Prostate gland (tissue), 2 donors: Measurements from ENCODE around the gene ABLIM3. TPM values are rescaled to one million over a fixed set of nuclear protein-coding genes. Genes with fewer than 3 reads are reported as not detected.

Experiments used
- DNase-seq: peaks from one replicate; pipeline ENCODE4 v3.0.0-alpha.2; 2019; ENCODE audit warnings: low spot score
- H3K27ac ChIP-seq, 2 donors: fragments of 200-600 bp; sonication (generic); 2 replicates each; pipeline ENCODE4 v1.5.1; 2017 to 2019
- H3K27me3 ChIP-seq: fragments of 200-600 bp; sonication (generic); replicated peaks from 2 replicates; pipeline ENCODE4 v1.5.1; 2019; ENCODE audit not compliant: insufficient read depth
- H3K36me3 ChIP-seq, 2 donors: fragments of 200-600 bp; sonication (generic); 1 replicate in 1 of 2; 2 replicates in 1 of 2; pipeline versions ENCODE4 v1.5.1 to v1.8.1; 2017 to 2019
- H3K4me1 ChIP-seq: fragments of 200-600 bp; sonication (generic); replicated peaks from 2 replicates; pipeline ENCODE4 v1.5.1; 2019
- H3K4me3 ChIP-seq, 2 donors: fragments of 200-600 bp; sonication (generic); 2 replicates each; pipeline ENCODE4 v1.5.1; 2017 to 2019
- H3K9me3 ChIP-seq: fragments of 200-600 bp; sonication (generic); 2 replicates; pipeline ENCODE4 v1.5.1; 2017
- POLR2A ChIP-seq: fragments of 450-650 bp; IDR thresholded peaks from one replicate; pipeline ENCODE4 v1.6.1; 2016; ENCODE audit warnings: antibody characterized with exemption, mild to moderate bottlenecking
- POLR2AphosphoS5 ChIP-seq: sonication (generic); formaldehyde crosslinking; IDR thresholded peaks from one replicate; pipeline ENCODE4 v1.6.1; 2017; ENCODE audit warnings: antibody characterized with exemption
- WGBS: methylation state at CpG from one replicate; pipeline ENCODE4 v1.1.5; 2018; 5-methylcytosine and 5-hydroxymethylcytosine counted together
- intact Hi-C: fragments of 100-400 bp; cut with DNase I; formaldehyde crosslinking; loops from one replicate; pipeline ENCODE4 v1.14.2; 2022
- total RNA-seq, 2 donors: library from RNA; depleted of rRNA; stranded (reverse); fragments of >200 nt; gene quantifications; one replicate each; pipeline ENCODE4 v1.1.0, GENCODE V29; 2016
- TF ChIP-seq, protein P1 (sequence below), 4 experiments: fragments of 200-600 bp in 2 of 4; fragments of 450-650 bp in 2 of 4; sonication (generic) in 2 of 4; IDR thresholded peaks; 1 replicate in 3 of 4; 2 replicates in 1 of 4; pipeline ENCODE4 v1.5.1; 2016 to 2019; ENCODE audit warnings: antibody characterized with exemption in 4 of 4, mild to moderate bottlenecking in 2 of 4, moderate library complexity in 2 of 4

The ABLIM3 gene
- total RNA-seq, 2 donors from 2014 or later, result 9.0 to 11.7 TPM

DNA sequence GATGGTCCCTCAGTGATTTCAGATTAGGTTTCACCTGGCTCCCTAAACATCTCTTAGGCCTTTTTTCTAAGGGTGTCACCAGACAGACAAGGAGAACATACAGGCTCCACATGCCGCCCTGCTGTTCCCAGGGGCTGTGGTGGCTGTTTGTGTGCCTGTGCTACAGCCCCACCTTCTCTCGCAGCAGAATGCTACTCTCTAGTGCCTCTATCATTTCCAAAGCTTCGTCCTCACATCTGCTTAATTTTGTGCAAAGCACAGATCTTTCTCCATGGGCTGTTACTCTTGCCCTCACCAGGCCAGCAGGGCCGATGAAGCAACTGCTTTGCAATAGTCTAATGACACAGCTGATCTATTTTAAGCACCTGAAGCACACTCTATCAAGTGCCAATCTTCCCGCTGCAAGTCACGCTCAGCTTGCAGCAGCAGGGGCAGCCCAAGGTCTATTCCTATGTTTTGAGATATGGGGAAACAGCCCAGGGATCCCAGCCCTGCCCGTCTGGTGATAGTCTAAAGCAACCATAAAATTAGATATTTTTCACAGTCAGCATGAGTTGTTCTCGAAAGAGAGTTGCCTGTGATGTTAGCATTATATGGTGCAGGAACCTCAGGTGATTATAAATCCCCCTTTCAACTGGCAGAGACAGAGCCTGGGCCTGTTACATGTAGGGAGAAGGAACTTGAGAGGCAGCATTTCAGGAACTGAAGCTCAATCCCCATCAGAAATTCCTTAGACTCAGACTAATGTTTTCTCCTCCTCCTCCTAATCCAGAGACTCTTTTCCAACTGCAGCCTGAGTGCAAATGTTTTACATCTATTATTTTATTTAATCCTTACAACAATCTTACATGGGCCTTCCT is 12.7 kb downstream of the ABLIM3 start:
- H3K36me3 ChIP-seq, result no peaks in the 10 kb centered on the region
- WGBS, result 79% methylated on average over 8 of the region's 8 CpGs
- TF ChIP-seq POLR2A, result no peak
- no peak for TF ChIP-seq POLR2AphosphoS5
- TF ChIP-seq, protein P1, sequence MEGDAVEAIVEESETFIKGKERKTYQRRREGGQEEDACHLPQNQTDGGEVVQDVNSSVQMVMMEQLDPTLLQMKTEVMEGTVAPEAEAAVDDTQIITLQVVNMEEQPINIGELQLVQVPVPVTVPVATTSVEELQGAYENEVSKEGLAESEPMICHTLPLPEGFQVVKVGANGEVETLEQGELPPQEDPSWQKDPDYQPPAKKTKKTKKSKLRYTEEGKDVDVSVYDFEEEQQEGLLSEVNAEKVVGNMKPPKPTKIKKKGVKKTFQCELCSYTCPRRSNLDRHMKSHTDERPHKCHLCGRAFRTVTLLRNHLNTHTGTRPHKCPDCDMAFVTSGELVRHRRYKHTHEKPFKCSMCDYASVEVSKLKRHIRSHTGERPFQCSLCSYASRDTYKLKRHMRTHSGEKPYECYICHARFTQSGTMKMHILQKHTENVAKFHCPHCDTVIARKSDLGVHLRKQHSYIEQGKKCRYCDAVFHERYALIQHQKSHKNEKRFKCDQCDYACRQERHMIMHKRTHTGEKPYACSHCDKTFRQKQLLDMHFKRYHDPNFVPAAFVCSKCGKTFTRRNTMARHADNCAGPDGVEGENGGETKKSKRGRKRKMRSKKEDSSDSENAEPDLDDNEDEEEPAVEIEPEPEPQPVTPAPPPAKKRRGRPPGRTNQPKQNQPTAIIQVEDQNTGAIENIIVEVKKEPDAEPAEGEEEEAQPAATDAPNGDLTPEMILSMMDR (IDR thresholded peaks at IDR 0.05), result no peak
- H3K27me3 ChIP-seq, result no peaks in the 10 kb centered on the region
- intact Hi-C loops, result no loop called here
- H3K9me3 ChIP-seq, result no peaks in the 10 kb centered on the region
- DNase-seq, result no peak
- H3K4me3 ChIP-seq, result no peak overlapping the region
- H3K4me1 ChIP-seq, result no peaks in the 10 kb centered on the region
- H3K27ac ChIP-seq, result no peak overlapping the region

DNA sequence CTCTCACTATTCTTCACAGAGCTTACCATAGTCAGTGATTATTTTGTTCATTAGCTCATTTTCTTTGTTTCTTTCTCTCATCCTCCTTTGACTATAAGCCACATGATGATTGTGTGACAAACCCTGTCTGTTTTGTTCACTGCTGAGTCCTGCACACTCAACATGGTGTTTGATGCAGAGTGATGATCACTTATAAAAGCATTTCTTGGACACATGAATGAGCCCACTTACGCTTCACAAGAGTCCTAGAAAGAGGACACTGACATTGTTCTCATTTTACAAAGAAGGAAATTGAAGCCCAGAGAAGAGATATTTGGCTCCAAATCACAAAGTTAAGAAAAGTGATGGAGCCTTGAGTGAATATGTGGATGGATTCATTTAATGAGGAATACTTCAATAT is 13.4 kb downstream of the ABLIM3 start:
- intact Hi-C loops, result no loop called here
- no peaks in the 10 kb centered on the region for H3K36me3 ChIP-seq
- H3K9me3 ChIP-seq, result no peaks in the 10 kb centered on the region
- H3K27me3 ChIP-seq, result no peaks in the 10 kb centered on the region
- H3K27ac ChIP-seq, result no peak overlapping the region
- DNase-seq, result no peak
- no peak overlapping the region for H3K4me3 ChIP-seq
- TF ChIP-seq POLR2AphosphoS5 (no peak), POLR2A (no peak)
- TF ChIP-seq, protein P1 (IDR thresholded peaks at IDR 0.05), result no peak
- H3K4me1 ChIP-seq, result no peaks in the 10 kb centered on the region
- 95% methylated on average over 1 of the region's 1 CpG for WGBS

- TF ChIP-seq POLR2A (no peak), POLR2AphosphoS5 (no peak)
- TF ChIP-seq, protein P1 (IDR thresholded peaks at IDR 0.05), result no peak
- no peak for DNase-seq
Observed at GRCh38 chr5:149156435-149157083, 15.3 kb downstream of the ABLIM3 start.

GRCh38 chr5:149157330-149157729 is 16.0 kb downstream of the ABLIM3 start:
- no peak for DNase-seq
- TF ChIP-seq, protein P1 (IDR thresholded peaks at IDR 0.05), result no peak
- TF ChIP-seq POLR2A (no peak), POLR2AphosphoS5 (no peak)
- Histone ChIP-seq H3K36me3 (no peaks in the 10 kb centered on the region), H3K27ac (no peak overlapping the region), H3K4me1 (peaks cover 9% of the 10 kb centered on the region), H3K9me3 (no peaks in the 10 kb centered on the region), H3K27me3 (no peaks in the 10 kb centered on the region), H3K4me3 (no peak overlapping the region)
- intact Hi-C loops, result no loop called here
- WGBS, result 78% methylated on average over 2 of the region's 2 CpGs

More at GRCh38 chr5:149156435-149157083, 15.3 kb downstream of the ABLIM3 start:
- Histone ChIP-seq H3K27ac (no peak overlapping the region), H3K9me3 (no peaks in the 10 kb centered on the region), H3K27me3 (no peaks in the 10 kb centered on the region), H3K4me1 (peaks cover 7% of the 10 kb centered on the region), H3K4me3 (no peak overlapping the region), H3K36me3 (no peaks in the 10 kb centered on the region)
- 92% methylated on average over 4 of the region's 4 CpGs for WGBS
- intact Hi-C loops, result no loop called here
